AG04450 (cell line): ENCODE results near the gene CNOT6. TPM values are rescaled to one million over a fixed set of nuclear protein-coding genes. Genes with fewer than 3 reads are reported as not detected.
"Not testable (repeated sequence)": the region's sequence is repeated elsewhere in the genome, so short reads cannot be mapped to it uniquely, and the experiment has no call there.

Experiments used
- CTCF ChIA-PET: fragments of 300-600, 350-600 bp; formaldehyde crosslinking; extraction: SDS; loops from one replicate; lab custom pipeline; 2022; ENCODE audit warnings: antibody characterized with exemption, inconsistent platforms; lab: Charles Lee
- POLR2A ChIA-PET: fragments of 350-600 bp; formaldehyde crosslinking; extraction: SDS; loops from one replicate; lab custom pipeline; 2021; ENCODE audit warnings: antibody characterized with exemption, inconsistent platforms; lab: Yijun Ruan, JAX
- DNase-seq: peaks from one replicate; pipeline ENCODE4 v3.0.0-alpha.2; 2011; ENCODE audit warnings: low read depth, low spot score
- H3K27ac ChIP-seq: one replicate; pipeline ENCODE4 v1.5.1; 2012; ENCODE audit warnings: low read depth, low read length, control low read depth
- H3K27me3 ChIP-seq: one replicate; pipeline ENCODE4 v1.6.0; 2012; ENCODE audit warnings: low read length; ENCODE audit not compliant: control insufficient read depth, insufficient read depth
- H3K4me3 ChIP-seq: 2 replicates; pipeline ENCODE4 v1.5.1; 2011; ENCODE audit warnings: mild to moderate bottlenecking, low read depth, low read length, control low read depth
- H3K9me3 ChIP-seq: 2 replicates; pipeline ENCODE4 v1.5.1; 2012; ENCODE audit warnings: low read length; ENCODE audit not compliant: control insufficient read depth, insufficient read depth
- CTCF ChIP-seq: IDR thresholded peaks from 2 replicates; pipeline ENCODE4 v1.5.1; 2011; ENCODE audit warnings: low read depth, low read length, control low read depth, inconsistent platforms
- polyA plus RNA-seq: library from polyadenylated mRNA; depleted of rRNA; stranded (reverse); fragments of >200 nt; gene quantifications from 2 replicates; pipeline ENCODE4 v1.2.3, GENCODE V29; 2011

Gene CNOT6
- polyA plus RNA-seq, 1 experiment, result 21.5 TPM

- no peaks in the 10 kb centered on the region; the same call in 1 of the 2 replicates for H3K9me3 ChIP-seq
- no peak for TF ChIP-seq CTCF
- ChIA-PET POLR2A (no interaction called here), CTCF (no interaction called here)
- H3K27me3 ChIP-seq, result no peaks in the 10 kb centered on the region
- no peak overlapping the region for H3K4me3 ChIP-seq
- DNase-seq, result no peak
- no peak overlapping the region for H3K27ac ChIP-seq
Measured at GRCh38 chr5:180526269-180526668, 32.1 kb downstream of the CNOT6 start.

- Histone ChIP-seq H3K4me3 (no peak overlapping the region), H3K9me3 (no peaks in the 10 kb centered on the region; the same call in 1 of the 2 replicates), H3K27me3 (no peaks in the 10 kb centered on the region), H3K27ac (no peak overlapping the region)
- CTCF ChIA-PET, result no interaction called here
- POLR2A ChIA-PET, result no interaction called here
- TF ChIP-seq CTCF, result no peak
- DNase-seq, result no peak
Measured at GRCh38 chr5:180527659-180528058, 33.5 kb downstream of the CNOT6 start.

GRCh38 chr5:180531036-180531585, 36.9 kb downstream of the CNOT6 start:
- H3K27ac ChIP-seq, H3K9me3 ChIP-seq, H3K4me3 ChIP-seq, H3K27me3 ChIP-seq, CTCF ChIA-PET, DNase-seq, POLR2A ChIA-PET: not testable (repeated sequence)

GRCh38 chr5:180532268-180532667, 38.1 kb downstream of the CNOT6 start:
- POLR2A ChIA-PET, result no interaction called here
- Histone ChIP-seq H3K27ac (no peak overlapping the region), H3K4me3 (no peak overlapping the region), H3K27me3 (no peaks in the 10 kb centered on the region), H3K9me3 (no peaks in the 10 kb centered on the region; the same call in 1 of the 2 replicates)
- TF ChIP-seq CTCF, result no peak
- DNase-seq, result no peak
- CTCF ChIA-PET, result no interaction called here

- TF ChIP-seq CTCF, result no peak
- no peaks in the 10 kb centered on the region for H3K27me3 ChIP-seq
- ChIA-PET CTCF (no interaction called here), POLR2A (no interaction called here)
- H3K9me3 ChIP-seq, result no peaks in the 10 kb centered on the region; the same call in 1 of the 2 replicates
- DNase-seq, result no peak
- no peak overlapping the region for H3K27ac ChIP-seq
- H3K4me3 ChIP-seq, result no peak overlapping the region
Measured at GRCh38 chr5:180533845-180534244, 39.7 kb downstream of the CNOT6 start.
